ENCODE measurements around the gene DOC2A.

DNA sequence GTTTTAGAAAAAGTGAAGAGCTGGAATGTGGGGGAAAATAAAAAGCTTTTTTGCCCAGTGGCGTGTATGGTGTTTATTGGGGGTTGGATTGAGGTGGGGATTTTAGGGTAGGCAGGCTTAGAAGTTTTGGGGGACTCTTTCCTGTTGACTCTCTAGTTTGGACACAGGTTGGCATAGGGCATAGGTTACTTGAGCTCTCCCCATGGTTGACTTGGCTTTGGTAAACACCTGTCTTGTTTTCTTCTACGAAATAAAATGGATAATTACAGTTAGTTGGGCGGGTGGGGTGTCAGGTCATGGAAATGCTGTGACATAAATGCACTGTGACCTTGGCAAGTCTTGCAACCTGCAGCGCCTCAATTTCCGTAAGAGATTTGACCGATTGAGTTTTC lies 37.8 kb downstream of the DOC2A start:
- TF ChIP-seq, protein P1, sequence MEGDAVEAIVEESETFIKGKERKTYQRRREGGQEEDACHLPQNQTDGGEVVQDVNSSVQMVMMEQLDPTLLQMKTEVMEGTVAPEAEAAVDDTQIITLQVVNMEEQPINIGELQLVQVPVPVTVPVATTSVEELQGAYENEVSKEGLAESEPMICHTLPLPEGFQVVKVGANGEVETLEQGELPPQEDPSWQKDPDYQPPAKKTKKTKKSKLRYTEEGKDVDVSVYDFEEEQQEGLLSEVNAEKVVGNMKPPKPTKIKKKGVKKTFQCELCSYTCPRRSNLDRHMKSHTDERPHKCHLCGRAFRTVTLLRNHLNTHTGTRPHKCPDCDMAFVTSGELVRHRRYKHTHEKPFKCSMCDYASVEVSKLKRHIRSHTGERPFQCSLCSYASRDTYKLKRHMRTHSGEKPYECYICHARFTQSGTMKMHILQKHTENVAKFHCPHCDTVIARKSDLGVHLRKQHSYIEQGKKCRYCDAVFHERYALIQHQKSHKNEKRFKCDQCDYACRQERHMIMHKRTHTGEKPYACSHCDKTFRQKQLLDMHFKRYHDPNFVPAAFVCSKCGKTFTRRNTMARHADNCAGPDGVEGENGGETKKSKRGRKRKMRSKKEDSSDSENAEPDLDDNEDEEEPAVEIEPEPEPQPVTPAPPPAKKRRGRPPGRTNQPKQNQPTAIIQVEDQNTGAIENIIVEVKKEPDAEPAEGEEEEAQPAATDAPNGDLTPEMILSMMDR (tag by site-specific recombination; IDR thresholded peaks at IDR 0.05) = no peak
- TF ChIP-seq, protein P2, sequence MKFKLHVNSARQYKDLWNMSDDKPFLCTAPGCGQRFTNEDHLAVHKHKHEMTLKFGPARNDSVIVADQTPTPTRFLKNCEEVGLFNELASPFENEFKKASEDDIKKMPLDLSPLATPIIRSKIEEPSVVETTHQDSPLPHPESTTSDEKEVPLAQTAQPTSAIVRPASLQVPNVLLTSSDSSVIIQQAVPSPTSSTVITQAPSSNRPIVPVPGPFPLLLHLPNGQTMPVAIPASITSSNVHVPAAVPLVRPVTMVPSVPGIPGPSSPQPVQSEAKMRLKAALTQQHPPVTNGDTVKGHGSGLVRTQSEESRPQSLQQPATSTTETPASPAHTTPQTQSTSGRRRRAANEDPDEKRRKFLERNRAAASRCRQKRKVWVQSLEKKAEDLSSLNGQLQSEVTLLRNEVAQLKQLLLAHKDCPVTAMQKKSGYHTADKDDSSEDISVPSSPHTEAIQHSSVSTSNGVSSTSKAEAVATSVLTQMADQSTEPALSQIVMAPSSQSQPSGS (tag by site-specific recombination; IDR thresholded peaks at IDR 0.05; ENCODE audit: low read depth) = no peak
- TF ChIP-seq TCF7L2 (IDR thresholded peaks at IDR 0.05; ENCODE audit: borderline replicate concordance, low read depth, low read length) = no peak
- no peak for TF ChIP-seq YY1 (tag by site-specific recombination; IDR thresholded peaks at IDR 0.05)
- no peak for TF ChIP-seq KLF10 (tag by site-specific recombination; IDR thresholded peaks at IDR 0.05)
- TF ChIP-seq ZNF416 (tag by site-specific recombination; IDR thresholded peaks at IDR 0.05) = no peak
- TF ChIP-seq ZNF747 (tag by site-specific recombination; IDR thresholded peaks at IDR 0.05) = no peak
- no peak for TF ChIP-seq KLF1 (tag by site-specific recombination; IDR thresholded peaks at IDR 0.05)
- peak; percentile 20; the same call in 1 of the 2 replicates for TF ChIP-seq ZNF302 (tag by site-specific recombination; IDR thresholded peaks at IDR 0.05; ENCODE audit: low read depth)
- TF ChIP-seq REST (tag by site-specific recombination; IDR thresholded peaks at IDR 0.05) = no peak
- TF ChIP-seq ZNF560 (tag by site-specific recombination; IDR thresholded peaks at IDR 0.05; ENCODE audit: borderline replicate concordance) = no peak; the same call in 1 of the 2 replicates
- TF ChIP-seq ZNF18 (tag by site-specific recombination; IDR thresholded peaks at IDR 0.05) = no peak
